K562 (cell line): ENCODE results near the gene FBXO11. TPM values are rescaled to one million over a fixed set of nuclear protein-coding genes. Genes with fewer than 3 reads are reported as not detected.

Experiments
- AFF1 ChIP-seq, 2 experiments: fragments of 450-650 bp; IDR thresholded peaks; 2 replicates each; pipeline ENCODE4 v1.6.1; 2018; ENCODE audit warnings: mild to moderate bottlenecking in 2 of 2, low read depth in 1 of 2; ENCODE audit not compliant: partially characterized antibody in 2 of 2
- EGR1 ChIP-seq: fragments of 450-650 bp; conservative IDR thresholded peaks from 2 replicates; pipeline ENCODE4 v1.6.1; 2017; ENCODE audit warnings: mild to moderate bottlenecking
- ELF4 ChIP-seq: fragments of 450-650 bp; formaldehyde crosslinking; IDR thresholded peaks from 2 replicates; pipeline ENCODE4 v1.4.0; 2022; ENCODE audit warnings: missing genetic modification characterization
- HDAC1 ChIP-seq, 2 experiments: fragments of 450-650 bp; IDR thresholded peaks; 2 replicates each; pipeline ENCODE4 v1.6.1; 2016 to 2017; ENCODE audit warnings: inconsistent platforms in 1 of 2, mild to moderate bottlenecking in 1 of 2, moderate library complexity in 1 of 2
- HDGF ChIP-seq: fragments of 450-650 bp; IDR thresholded peaks from 2 replicates; pipeline ENCODE4 v1.6.1; 2016
- HMGN3 ChIP-seq: IDR thresholded peaks from 2 replicates; pipeline ENCODE4 v1.6.1; 2011; ENCODE audit warnings: borderline replicate concordance, low read depth, mild to moderate bottlenecking, mixed read lengths, low read length; ENCODE audit not compliant: insufficient read length; ENCODE audit errors: extremely low read depth
- KDM4B ChIP-seq, 2 experiments: fragments of 450-650 bp in 1 of 2; sonication (generic) in 1 of 2; IDR thresholded peaks; 2 replicates each; pipeline ENCODE4 v1.6.1; 2016 to 2017; ENCODE audit warnings: borderline replicate concordance in 2 of 2, antibody characterized with exemption in 1 of 2, low read depth in 1 of 2, mild to moderate bottlenecking in 1 of 2
- MBD2 ChIP-seq: sonication (generic); IDR thresholded peaks from 2 replicates; pipeline ENCODE4 v1.6.1; 2016; ENCODE audit warnings: low read depth, borderline replicate concordance
- MCM3 ChIP-seq: fragments of 450-650 bp; IDR thresholded peaks from 2 replicates; pipeline ENCODE4 v1.6.1; 2016
- MECOM ChIP-seq: fragments of 250-450 bp; sonication (Bioruptor Pico); IDR thresholded peaks from 2 replicates; pipeline ENCODE4 v1.8.0; 2022; ENCODE audit warnings: inconsistent platforms
- MLLT1 ChIP-seq, 2 experiments: fragments of 450-650 bp; IDR thresholded peaks; 2 replicates each; pipeline ENCODE4 v1.6.1; 2016
- NCOR1 ChIP-seq: fragments of 450-650 bp; IDR thresholded peaks from 2 replicates; pipeline ENCODE4 v1.6.1; 2016; ENCODE audit warnings: mild to moderate bottlenecking, moderate library complexity
- NUFIP1 ChIP-seq: fragments of 450-650 bp; IDR thresholded peaks from 2 replicates; pipeline ENCODE4 v1.6.1; 2018; ENCODE audit not compliant: partially characterized antibody
- SAFB2 ChIP-seq: fragments of 200-400 bp; formaldehyde crosslinking; IDR thresholded peaks from 2 replicates; pipeline ENCODE4 v1.6.1; 2018; ENCODE audit warnings: borderline replicate concordance, low read length, low read depth, moderate library complexity; ENCODE audit not compliant: severe bottlenecking
- SRSF9 ChIP-seq: fragments of 200-400 bp; formaldehyde crosslinking; IDR thresholded peaks from 2 replicates; pipeline ENCODE4 v1.6.1; 2017; ENCODE audit warnings: low read depth, low read length, borderline replicate concordance
- TEAD4 ChIP-seq, 2 experiments: sonication (generic) in 1 of 2; formaldehyde crosslinking in 1 of 2; IDR thresholded peaks; 2 replicates each; pipeline versions ENCODE4 v1.6.1 to v1.8.0; 2012 to 2022; ENCODE audit warnings: borderline replicate concordance in 1 of 2, inconsistent platforms in 1 of 2, low read length in 1 of 2, mild to moderate bottlenecking in 1 of 2, missing genetic modification reagents in 1 of 2
- THRAP3 ChIP-seq: fragments of 450-650 bp; IDR thresholded peaks from 2 replicates; pipeline ENCODE4 v1.6.1; 2016; ENCODE audit warnings: mild to moderate bottlenecking, inconsistent platforms, borderline replicate concordance
- ZBTB1 ChIP-seq: sonication (generic); formaldehyde crosslinking; IDR thresholded peaks from 2 replicates; pipeline ENCODE4 v1.8.1; 2023; ENCODE audit warnings: missing genetic modification reagents, low read depth, mild to moderate bottlenecking, borderline replicate concordance
- ZNF165 ChIP-seq: fragments of 250-450 bp; sonication (Bioruptor Pico); IDR thresholded peaks from 2 replicates; pipeline ENCODE4 v1.4.0; 2020; ENCODE audit warnings: borderline replicate concordance
- ZNF57 ChIP-seq: fragments of 450-650 bp; formaldehyde crosslinking; IDR thresholded peaks from 2 replicates; pipeline ENCODE4 v1.4.0; 2020; ENCODE audit warnings: mild to moderate bottlenecking, moderate library complexity
- polyA plus RNA-seq, 8 experiments: library from polyadenylated mRNA; depleted of rRNA in 4 of 8; stranded (reverse) in 5 of 8; unstranded in 3 of 8; fragments of >200 nt; fragmentation: Nextera tagmentation in 2 of 8; fragmentation: Illumina TruSeq in 1 of 8; extraction: Ambion mirVana in 2 of 8; extraction: Trizol in 1 of 8; gene quantifications; 2 replicates each; pipeline versions ENCODE4 v1.2.1 to v1.2.3, GENCODE V29; 2011 to 2014; ENCODE audit warnings: inconsistent platforms in 1 of 8, missing spikeins in 1 of 8
- total RNA-seq, 7 experiments: library from RNA; depleted of rRNA in 6 of 7; stranded (reverse); fragments of >200 nt in 6 of 7; fragmentation: Illumina TruSeq in 2 of 7; extraction: Trizol in 2 of 7; gene quantifications; 2 replicates each; pipeline versions ENCODE4 v1.2.1 to v1.2.3, GENCODE V29; 2011 to 2021; ENCODE audit warnings: low replicate concordance in 1 of 7
- TF ChIP-seq, protein P1 (sequence below): fragments of 450-650 bp; IDR thresholded peaks from 2 replicates; pipeline ENCODE4 v1.6.1; 2014; ENCODE audit warnings: low read depth, mild to moderate bottlenecking, moderate library complexity, borderline replicate concordance

The FBXO11 gene
- total and polyA plus RNA-seq, 9 of the 15 experiments (the other 6 are each of a cell fraction or from before 2014, with no cell fraction given) = 8.8 to 44.5 (median 24.1) TPM

- TF ChIP-seq KDM4B (IDR thresholded peaks at IDR 0.05; ENCODE audit: borderline replicate concordance in 2 of 2, low read depth in 1 of 2) (peak in 1 of 2 experiments; percentile 0; a peak in 1 of 4 replicates), ZBTB1 (CRISPR knock-in tag) (no peak), HDGF (no peak), MECOM (CRISPR knock-in tag) (no peak), ZNF57 (no peak), AFF1 (IDR thresholded peaks at IDR 0.05; ENCODE audit: low read depth in 1 of 2, partially characterized antibody in 2 of 2) (no peak), MCM3 (no peak), HMGN3 (peak; percentile 28), NCOR1 (no peak), ELF4 (no peak), TEAD4 (IDR thresholded peaks at IDR 0.05; ENCODE audit: low read length) (no peak), TEAD4 (CRISPR knock-in tag; IDR thresholded peaks at IDR 0.05; ENCODE audit: borderline replicate concordance) (no peak), MBD2 (no peak), HDAC1 (IDR thresholded peaks at IDR 0.05) (no peak), SAFB2 (no peak), ZNF165 (CRISPR knock-in tag) (no peak), EGR1 (peak; percentile 4; the same call in 1 of the 2 replicates), THRAP3 (no peak), SRSF9 (no peak), NUFIP1 (no peak), MLLT1 (IDR thresholded peaks at IDR 0.05) (peak in 1 of 2 experiments; percentile 59; a peak in 1 of 4 replicates)
- TF ChIP-seq, protein P1, sequence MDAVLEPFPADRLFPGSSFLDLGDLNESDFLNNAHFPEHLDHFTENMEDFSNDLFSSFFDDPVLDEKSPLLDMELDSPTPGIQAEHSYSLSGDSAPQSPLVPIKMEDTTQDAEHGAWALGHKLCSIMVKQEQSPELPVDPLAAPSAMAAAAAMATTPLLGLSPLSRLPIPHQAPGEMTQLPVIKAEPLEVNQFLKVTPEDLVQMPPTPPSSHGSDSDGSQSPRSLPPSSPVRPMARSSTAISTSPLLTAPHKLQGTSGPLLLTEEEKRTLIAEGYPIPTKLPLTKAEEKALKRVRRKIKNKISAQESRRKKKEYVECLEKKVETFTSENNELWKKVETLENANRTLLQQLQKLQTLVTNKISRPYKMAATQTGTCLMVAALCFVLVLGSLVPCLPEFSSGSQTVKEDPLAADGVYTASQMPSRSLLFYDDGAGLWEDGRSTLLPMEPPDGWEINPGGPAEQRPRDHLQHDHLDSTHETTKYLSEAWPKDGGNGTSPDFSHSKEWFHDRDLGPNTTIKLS = no peak
Measured at GRCh38 chr2:47905386-47906156, 727 bp downstream of the FBXO11 start (continued).
